Karpas-422 (cell line): ENCODE data around the gene SKI. TPM values are rescaled to one million over a fixed set of nuclear protein-coding genes. Genes with fewer than 3 reads are reported as not detected.

ENCODE experiments used
- DNase-seq: peaks from one replicate; pipeline ENCODE4 v3.0.0-alpha.2; 2015
- H2AFZ ChIP-seq: fragments of 200-600 bp; sonication (generic); 2 replicates; pipeline ENCODE4 v1.6.1; 2014; ENCODE audit warnings: antibody characterized with exemption, low read length, mixed read lengths
- H3K27ac ChIP-seq: fragments of 200-600 bp; sonication (generic); 2 replicates; pipeline ENCODE4 v1.5.1; 2014; ENCODE audit warnings: mild to moderate bottlenecking, low read length, moderate library complexity
- H3K27me3 ChIP-seq: fragments of 200-600 bp; sonication (generic); 2 replicates; pipeline ENCODE4 v1.6.1; 2014; ENCODE audit warnings: low read length, mixed read lengths
- H3K36me3 ChIP-seq: fragments of 200-600 bp; sonication (generic); 2 replicates; pipeline ENCODE4 v1.6.1; 2014; ENCODE audit warnings: low read length, mixed read lengths; ENCODE audit not compliant: insufficient read depth
- H3K4me1 ChIP-seq: fragments of 200-600 bp; sonication (generic); 2 replicates; pipeline ENCODE4 v1.6.1; 2014; ENCODE audit warnings: mild to moderate bottlenecking, low read length, mixed read lengths
- H3K4me2 ChIP-seq: fragments of 200-600 bp; sonication (generic); 2 replicates; pipeline ENCODE4 v1.6.1; 2014; ENCODE audit warnings: low read length, low read depth, mild to moderate bottlenecking; ENCODE audit not compliant: poor library complexity, severe bottlenecking
- H3K4me3 ChIP-seq: fragments of 200-600 bp; sonication (generic); 2 replicates; pipeline ENCODE4 v1.5.1; 2014; ENCODE audit warnings: mild to moderate bottlenecking, antibody characterized with exemption, low read length, mixed read lengths
- H3K79me2 ChIP-seq: fragments of 200-600 bp; sonication (generic); 2 replicates; pipeline ENCODE4 v1.6.1; 2014; ENCODE audit warnings: mild to moderate bottlenecking, low read length, mixed read lengths
- H3K9ac ChIP-seq: fragments of 200-600 bp; sonication (generic); 2 replicates; pipeline ENCODE4 v1.6.0; 2014; ENCODE audit warnings: low read length
- H3K9me2 ChIP-seq: fragments of 200-600 bp; sonication (generic), shearing (Covaris generic); replicated peaks from 2 replicates; pipeline ENCODE4 v1.6.0; 2014; ENCODE audit warnings: mild to moderate bottlenecking, low read length, moderate library complexity; ENCODE audit not compliant: insufficient read depth
- H3K9me3 ChIP-seq: fragments of 300-700, 200-600 bp; sonication (generic); 2 replicates; pipeline ENCODE4 v1.6.1; 2014; ENCODE audit warnings: low read length, mixed read lengths
- H4K20me1 ChIP-seq: fragments of 200-600 bp; sonication (generic); 2 replicates; pipeline ENCODE4 v1.6.1; 2014; ENCODE audit warnings: mild to moderate bottlenecking, antibody characterized with exemption, low read length, low read depth; ENCODE audit not compliant: insufficient read depth
- total RNA-seq: library from RNA; depleted of rRNA; stranded (reverse); fragments of >200 nt; shearing (Covaris generic); gene quantifications from 2 replicates; pipeline ENCODE4 v1.2.3, GENCODE V29; 2014; ENCODE audit warnings: low replicate concordance

Gene SKI
- total RNA-seq, 1 experiment from 2014 or later, result 1.7 TPM

GRCh38 chr1:2198571-2198970, 29.5 kb upstream of the SKI start:
- no peaks in the 10 kb centered on the region for H3K9me3 ChIP-seq
- H3K36me3 ChIP-seq, result no peaks in the 10 kb centered on the region
- no peak overlapping the region for H2AFZ ChIP-seq
- H3K4me2 ChIP-seq, result no peak overlapping the region
- H3K9ac ChIP-seq, result no peak overlapping the region
- H3K27me3 ChIP-seq, result no peaks in the 10 kb centered on the region
- H3K4me1 ChIP-seq, result peaks cover 12% of the 10 kb centered on the region
- H3K79me2 ChIP-seq, result peaks cover 5% of the 10 kb centered on the region
- H3K27ac ChIP-seq, result no peak overlapping the region
- H4K20me1 ChIP-seq, result no peaks in the 10 kb centered on the region
- H3K4me3 ChIP-seq, result no peak overlapping the region
- DNase-seq, result no peak
- H3K9me2 ChIP-seq, result no peaks in the 10 kb centered on the region

GRCh38 chr1:2199042-2199810, 28.9 kb upstream of the SKI start:
- peaks cover 7% of the 10 kb centered on the region for H3K4me1 ChIP-seq
- no peak overlapping the region for H2AFZ ChIP-seq
- DNase-seq, result peak; percentile 49
- H3K27ac ChIP-seq, result no peak overlapping the region
- no peaks in the 10 kb centered on the region for H3K79me2 ChIP-seq
- no peaks in the 10 kb centered on the region for H3K9me2 ChIP-seq
- H3K27me3 ChIP-seq, result no peaks in the 10 kb centered on the region
- no peak overlapping the region for H3K9ac ChIP-seq
- H3K36me3 ChIP-seq, result no peaks in the 10 kb centered on the region
- no peak overlapping the region for H3K4me2 ChIP-seq
- H3K4me3 ChIP-seq, result no peak overlapping the region
- H3K9me3 ChIP-seq, result no peaks in the 10 kb centered on the region
- H4K20me1 ChIP-seq, result no peaks in the 10 kb centered on the region

- H3K27ac ChIP-seq, result no peak overlapping the region
- no peaks in the 10 kb centered on the region for H3K9me2 ChIP-seq
- no peak overlapping the region for H3K9ac ChIP-seq
- H3K36me3 ChIP-seq, result no peaks in the 10 kb centered on the region
- H3K4me2 ChIP-seq, result no peak overlapping the region
- H3K4me1 ChIP-seq, result peaks cover 2% of the 10 kb centered on the region; the same call in 1 of the 2 replicates
- no peak overlapping the region for H2AFZ ChIP-seq
- H4K20me1 ChIP-seq, result no peaks in the 10 kb centered on the region; the same call in 1 of the 2 replicates
- no peaks in the 10 kb centered on the region for H3K79me2 ChIP-seq
- DNase-seq, result no peak
- H3K4me3 ChIP-seq, result no peak overlapping the region
- no peaks in the 10 kb centered on the region for H3K27me3 ChIP-seq
- no peaks in the 10 kb centered on the region for H3K9me3 ChIP-seq
Observed at GRCh38 chr1:2200308-2200943, 27.7 kb upstream of the SKI start.

DNA sequence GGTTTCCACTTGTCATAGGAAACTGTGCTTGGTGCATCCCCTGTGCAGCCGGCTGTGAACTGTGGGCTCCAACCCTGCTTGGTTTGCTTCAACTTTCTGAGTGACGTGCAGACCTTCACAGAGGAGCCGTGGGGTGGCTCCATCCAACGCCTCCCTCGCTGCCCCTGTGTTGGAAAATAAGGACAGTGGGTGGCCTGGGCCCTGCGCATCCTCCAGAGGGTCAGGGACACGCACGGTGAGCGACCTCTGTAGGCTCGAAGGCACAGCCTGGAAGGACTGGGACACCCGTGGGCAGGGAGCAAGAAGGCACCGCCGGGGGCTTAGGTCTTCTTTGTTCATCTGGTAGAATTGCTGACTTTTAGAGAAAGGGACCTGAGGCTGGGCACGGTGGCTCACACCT, 27.1 kb upstream of the SKI start:
- Histone ChIP-seq H3K9ac (no peak overlapping the region), H3K9me3 (no peaks in the 10 kb centered on the region), H3K4me3 (no peak overlapping the region), H3K27me3 (no peaks in the 10 kb centered on the region), H3K27ac (no peak overlapping the region), H3K4me2 (no peak overlapping the region), H3K9me2 (no peaks in the 10 kb centered on the region), H3K36me3 (no peaks in the 10 kb centered on the region), H4K20me1 (peaks cover 4% of the 10 kb centered on the region; the same call in 1 of the 2 replicates), H3K79me2 (no peaks in the 10 kb centered on the region), H2AFZ (no peak overlapping the region), H3K4me1 (no peaks in the 10 kb centered on the region; the same call in 1 of the 2 replicates)
- DNase-seq, result no peak

DNA sequence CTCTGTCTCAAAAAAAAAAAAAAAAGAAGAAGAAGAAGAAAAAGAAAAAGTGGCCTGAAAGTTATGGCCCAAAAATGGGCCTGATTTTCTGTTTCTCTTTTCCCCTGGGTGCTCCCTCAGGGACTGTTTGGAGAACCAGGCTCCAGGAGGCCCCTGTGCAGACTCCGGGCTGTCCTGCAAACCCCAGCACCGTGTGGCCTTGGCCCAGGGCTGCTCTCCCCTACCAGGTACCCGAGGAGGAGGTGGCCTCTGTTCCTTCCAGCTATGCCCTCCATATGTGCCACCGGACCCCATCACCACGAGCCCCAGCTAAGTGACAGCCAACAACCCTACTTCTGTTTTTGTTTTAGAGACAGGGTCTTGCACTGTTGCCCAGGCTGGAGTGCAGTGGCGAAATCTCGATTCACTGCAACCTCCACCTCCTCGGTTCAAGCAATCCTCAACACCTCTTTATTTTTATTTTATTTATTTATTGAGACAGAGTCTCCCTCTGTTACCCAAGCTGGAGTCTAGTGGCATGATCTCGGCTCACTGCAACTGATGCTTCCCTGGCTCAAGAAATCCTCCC, 26.0 kb upstream of the SKI start:
- Histone ChIP-seq H4K20me1 (peaks cover 4% of the 10 kb centered on the region; the same call in 1 of the 2 replicates), H3K27ac (no peak overlapping the region), H3K9me2 (no peaks in the 10 kb centered on the region), H2AFZ (no peak overlapping the region), H3K9ac (no peak overlapping the region), H3K27me3 (no peaks in the 10 kb centered on the region), H3K36me3 (no peaks in the 10 kb centered on the region), H3K4me1 (no peaks in the 10 kb centered on the region; the same call in 1 of the 2 replicates), H3K9me3 (no peaks in the 10 kb centered on the region), H3K4me2 (no peak overlapping the region), H3K79me2 (no peaks in the 10 kb centered on the region), H3K4me3 (no peak overlapping the region)
- no peak for DNase-seq

- Histone ChIP-seq H3K4me1 (no peaks in the 10 kb centered on the region; the same call in 1 of the 2 replicates), H3K9ac (no peak overlapping the region)
- DNase-seq, result no peak
Observed at GRCh38 chr1:2202843-2203601, 25.1 kb upstream of the SKI start.

GRCh38 chr1:2203671-2204414, 24.3 kb upstream of the SKI start:
- H3K9me2 ChIP-seq, result no peaks in the 10 kb centered on the region
- DNase-seq, result no peak
- H3K27ac ChIP-seq, result no peak overlapping the region
- no peak overlapping the region for H3K9ac ChIP-seq
- H2AFZ ChIP-seq, result no peak overlapping the region
- no peak overlapping the region for H3K4me3 ChIP-seq
- H3K79me2 ChIP-seq, result no peaks in the 10 kb centered on the region
- H4K20me1 ChIP-seq, result peaks cover 4% of the 10 kb centered on the region; the same call in 1 of the 2 replicates
- H3K4me2 ChIP-seq, result no peak overlapping the region
- H3K4me1 ChIP-seq, result no peaks in the 10 kb centered on the region; the same call in 1 of the 2 replicates
- no peaks in the 10 kb centered on the region for H3K36me3 ChIP-seq
- H3K9me3 ChIP-seq, result no peaks in the 10 kb centered on the region
- no peaks in the 10 kb centered on the region for H3K27me3 ChIP-seq

More at GRCh38 chr1:2202843-2203601, 25.1 kb upstream of the SKI start:
- no peak overlapping the region for H3K27ac ChIP-seq
- no peaks in the 10 kb centered on the region for H3K9me2 ChIP-seq
- no peaks in the 10 kb centered on the region for H3K36me3 ChIP-seq
- no peaks in the 10 kb centered on the region for H3K79me2 ChIP-seq
- H2AFZ ChIP-seq, result no peak overlapping the region
- no peaks in the 10 kb centered on the region for H3K27me3 ChIP-seq
- no peak overlapping the region for H3K4me2 ChIP-seq
- no peaks in the 10 kb centered on the region for H3K9me3 ChIP-seq
- H3K4me3 ChIP-seq, result no peak overlapping the region
- peaks cover 4% of the 10 kb centered on the region; the same call in 1 of the 2 replicates for H4K20me1 ChIP-seq
